GM10266 (cell line): Measurements from ENCODE around the gene GLS.

Experiments used
- DNase-seq: peaks from one replicate; pipeline ENCODE4 v3.0.0; 2012; ENCODE audit errors: extremely low spot score
- TF ChIP-seq, protein P1 (sequence below): IDR thresholded peaks from 2 replicates; pipeline ENCODE4 v1.5.1; 2012; ENCODE audit warnings: mild to moderate bottlenecking, low read depth; ENCODE audit not compliant: control insufficient read depth, insufficient read depth; ENCODE audit errors: missing control alignments

GLS gene

DNA sequence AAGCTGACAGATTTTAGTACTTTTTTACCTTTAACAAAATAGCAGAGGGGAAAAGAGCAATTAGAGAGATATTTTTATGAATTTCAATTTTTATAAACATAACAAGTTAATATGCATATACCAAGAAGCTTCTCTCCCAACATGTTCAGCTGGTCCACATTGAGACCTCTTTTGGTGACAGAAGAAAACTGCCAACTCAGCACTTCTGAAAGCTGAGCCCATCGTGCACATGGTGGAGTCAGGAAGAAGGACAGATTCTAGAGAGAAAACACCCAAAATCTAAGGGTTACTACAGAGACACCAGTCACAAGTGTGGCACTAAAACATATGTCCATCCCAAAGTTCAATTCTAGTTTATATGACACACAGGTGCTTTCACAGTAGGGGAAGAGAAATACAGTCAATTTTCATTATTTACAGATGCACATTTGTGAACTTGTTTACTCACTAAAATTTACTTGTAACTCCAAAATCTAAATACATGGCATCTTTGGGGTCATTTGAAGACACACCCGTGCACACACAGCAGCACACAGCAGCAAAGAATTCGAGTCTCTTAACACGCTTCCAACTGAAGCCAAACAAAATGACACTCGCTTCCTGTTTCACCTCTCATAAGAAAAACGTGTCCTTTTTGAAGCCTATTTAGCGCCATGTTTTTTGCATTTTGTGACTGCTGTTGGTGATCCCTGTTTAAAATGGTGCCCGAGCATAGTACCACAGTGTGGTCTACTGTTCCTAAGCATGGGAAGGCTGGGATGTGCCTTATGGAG lies 101.8 kb downstream of the GLS start:
- TF ChIP-seq, protein P1, sequence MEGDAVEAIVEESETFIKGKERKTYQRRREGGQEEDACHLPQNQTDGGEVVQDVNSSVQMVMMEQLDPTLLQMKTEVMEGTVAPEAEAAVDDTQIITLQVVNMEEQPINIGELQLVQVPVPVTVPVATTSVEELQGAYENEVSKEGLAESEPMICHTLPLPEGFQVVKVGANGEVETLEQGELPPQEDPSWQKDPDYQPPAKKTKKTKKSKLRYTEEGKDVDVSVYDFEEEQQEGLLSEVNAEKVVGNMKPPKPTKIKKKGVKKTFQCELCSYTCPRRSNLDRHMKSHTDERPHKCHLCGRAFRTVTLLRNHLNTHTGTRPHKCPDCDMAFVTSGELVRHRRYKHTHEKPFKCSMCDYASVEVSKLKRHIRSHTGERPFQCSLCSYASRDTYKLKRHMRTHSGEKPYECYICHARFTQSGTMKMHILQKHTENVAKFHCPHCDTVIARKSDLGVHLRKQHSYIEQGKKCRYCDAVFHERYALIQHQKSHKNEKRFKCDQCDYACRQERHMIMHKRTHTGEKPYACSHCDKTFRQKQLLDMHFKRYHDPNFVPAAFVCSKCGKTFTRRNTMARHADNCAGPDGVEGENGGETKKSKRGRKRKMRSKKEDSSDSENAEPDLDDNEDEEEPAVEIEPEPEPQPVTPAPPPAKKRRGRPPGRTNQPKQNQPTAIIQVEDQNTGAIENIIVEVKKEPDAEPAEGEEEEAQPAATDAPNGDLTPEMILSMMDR = no peak
- no peak for DNase-seq

DNA sequence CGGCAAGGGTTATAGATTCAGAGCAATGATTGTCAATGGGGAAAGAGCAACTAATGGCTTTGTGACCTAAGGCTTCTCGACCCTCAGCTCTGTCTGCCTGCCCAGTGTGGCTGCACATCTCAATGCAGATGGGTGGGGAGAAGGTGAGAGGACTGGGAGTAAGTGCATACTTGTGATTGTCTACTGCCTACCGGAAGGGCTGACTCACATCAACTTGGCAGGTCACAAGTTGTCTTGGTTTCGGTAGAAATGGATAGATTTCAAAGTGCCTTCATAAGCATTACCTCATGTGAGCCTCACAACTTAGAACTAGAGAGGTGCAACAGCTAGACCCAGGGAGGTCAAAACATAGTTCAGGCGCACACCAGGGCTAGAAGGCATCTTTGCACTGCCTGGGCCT lies 104.0 kb downstream of the GLS start:
- TF ChIP-seq, protein P1 = no peak
- DNase-seq = no peak

DNA sequence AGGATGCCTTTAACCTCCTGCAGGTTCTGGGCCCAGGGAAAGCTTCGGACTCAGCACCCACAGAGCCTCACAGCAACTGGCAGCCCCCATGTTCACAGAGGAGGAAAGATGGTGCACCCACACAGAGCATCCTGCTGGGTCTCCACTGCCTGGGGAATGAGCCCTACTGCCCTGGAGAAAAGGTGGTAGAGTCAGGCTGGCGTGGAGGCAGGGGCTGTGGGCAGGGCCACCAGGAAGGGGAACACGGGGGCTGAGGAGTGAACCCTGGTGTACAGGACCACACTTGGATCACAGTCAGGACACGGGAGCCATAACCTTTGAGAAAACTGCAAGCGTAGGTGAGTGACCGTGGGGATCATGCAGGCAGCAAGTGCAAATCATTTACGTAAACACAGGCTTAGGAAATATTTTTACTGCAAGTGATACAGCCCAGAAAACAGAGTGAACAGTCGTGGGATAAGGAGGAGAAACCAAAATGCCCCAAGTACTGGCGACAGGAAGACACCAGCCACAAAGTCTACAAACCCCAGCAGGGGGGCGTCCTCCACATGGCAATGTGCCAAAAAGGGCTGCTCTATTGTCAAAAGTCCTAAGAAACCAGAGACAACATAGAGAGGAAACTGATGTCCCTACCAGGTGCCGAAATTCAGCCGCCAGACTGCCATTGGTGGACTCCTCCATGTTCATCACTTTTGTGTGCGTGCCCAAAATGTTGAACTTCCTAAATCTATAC lies 105.8 kb downstream of the GLS start:
- TF ChIP-seq, protein P1 = no peak
- DNase-seq = no peak

DNA sequence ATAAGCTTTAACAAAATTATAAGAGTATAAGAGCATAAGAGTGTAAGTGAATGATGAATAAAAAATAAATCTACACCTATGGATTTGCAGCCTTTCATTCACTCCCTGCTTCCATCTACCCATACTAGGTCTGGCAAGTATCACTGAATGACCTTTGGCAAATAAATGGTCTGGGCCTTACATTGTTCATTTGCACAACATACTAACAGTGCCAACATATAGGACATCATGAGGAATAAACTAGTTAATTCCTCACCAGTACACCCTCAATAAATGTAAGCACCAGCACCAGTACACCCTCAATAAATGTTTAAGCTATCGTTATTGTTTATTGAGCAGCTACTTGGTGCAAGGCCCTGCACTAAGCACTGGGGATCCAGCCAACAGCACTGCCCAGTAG lies 106.5 kb downstream of the GLS start:
- DNase-seq = no peak
- TF ChIP-seq, protein P1 = no peak

DNA sequence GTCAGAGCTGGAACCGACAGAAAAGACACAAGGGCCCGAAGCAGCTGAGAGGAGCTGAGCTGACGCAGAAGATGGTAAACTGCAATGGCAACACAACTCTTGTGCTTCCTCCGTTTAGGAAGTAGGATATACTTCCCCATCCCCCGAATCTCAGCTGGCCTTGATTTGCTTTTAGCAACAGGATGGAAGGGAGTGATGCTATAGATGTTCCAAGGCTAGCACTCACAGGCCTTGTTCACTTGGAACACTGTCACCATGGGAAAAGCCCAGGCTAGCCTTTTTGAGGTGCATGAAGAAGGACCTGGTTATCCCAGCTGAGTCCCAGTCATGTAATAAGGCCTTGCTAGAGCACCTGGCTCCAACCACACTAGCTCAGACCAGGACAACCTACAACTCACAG lies 107.3 kb downstream of the GLS start:
- no peak for DNase-seq
- TF ChIP-seq, protein P1 = no peak

DNA sequence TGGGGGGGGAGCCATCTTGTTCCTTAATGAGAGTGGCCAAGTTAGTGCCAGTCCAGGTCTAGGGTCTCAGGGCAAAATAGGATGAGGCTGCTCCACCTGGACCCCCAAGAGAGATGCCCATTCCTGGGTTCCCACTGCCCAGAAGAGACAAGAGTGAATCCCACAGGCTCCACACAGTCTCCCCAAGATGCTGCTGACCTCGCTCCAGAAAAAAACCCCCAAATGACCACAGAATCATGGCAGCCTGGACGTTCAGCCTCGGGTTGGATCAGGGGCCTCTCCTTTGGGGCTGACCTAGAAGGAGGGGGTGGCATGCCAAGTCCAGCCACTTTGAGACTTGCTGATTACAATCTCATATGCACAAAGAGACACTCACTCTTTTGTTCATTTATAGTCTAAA lies 108.3 kb downstream of the GLS start:
- TF ChIP-seq, protein P1 = no peak
- no peak for DNase-seq

DNA sequence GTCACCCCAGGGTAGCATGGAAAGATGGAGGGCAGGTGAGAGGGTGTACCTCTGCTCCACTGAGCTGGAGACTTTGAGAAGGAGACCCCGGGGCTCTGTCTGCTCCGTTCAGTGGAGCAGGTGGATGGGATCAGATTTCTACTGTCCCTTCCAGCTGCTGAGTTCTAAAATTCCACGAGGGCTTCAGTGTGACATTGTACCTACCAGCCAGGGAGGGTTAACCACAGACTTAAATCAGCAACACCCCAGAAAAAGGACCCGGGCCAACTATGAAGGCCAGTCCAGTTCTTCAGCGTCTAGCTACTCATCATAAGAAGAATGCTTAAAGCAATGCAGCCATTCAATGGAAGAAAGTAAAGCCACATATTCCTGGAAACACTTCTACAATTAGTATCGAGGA lies 109.5 kb downstream of the GLS start:
- TF ChIP-seq, protein P1 = no peak
- DNase-seq = no peak
